ENCODE measurements around the gene NR1D1. TPM values are rescaled to one million over a fixed set of nuclear protein-coding genes. Genes with fewer than 3 reads are reported as not detected.

Gene NR1D1
- total RNA-seq, 1 experiment from 2014 or later, result 1.8 TPM

- no peaks in the 10 kb centered on the region for H3K27me3 ChIP-seq (ENCODE audit: control insufficient read depth, insufficient read depth, low read length)
- peaks cover 3% of the 10 kb centered on the region for H3K36me3 ChIP-seq (replicated peaks; ENCODE audit: control insufficient read depth, insufficient read depth, low read length)
- peak within 1 kb of the TSS; percentile 93 for H3K4me3 ChIP-seq (ENCODE audit: insufficient read depth, low read depth, low read length)
- peak; percentile 99 for DNase-seq
Measured at GRCh38 chr17:40121181-40122135, 21.1 kb upstream of the NR1D1 start, which contains the start of gene MSL1. MSL1 (plus strand) TSS chr17:40121971; CDS start chr17:40122613, 642 bp downstream.

GRCh38 chr17:40115101-40115436 is 14.7 kb upstream of the NR1D1 start:
- H3K4me3 ChIP-seq (ENCODE audit: insufficient read depth, low read depth, low read length), result no peak overlapping the region
- DNase-seq, result no peak
- no peaks in the 10 kb centered on the region for H3K36me3 ChIP-seq (replicated peaks; ENCODE audit: control insufficient read depth, insufficient read depth, low read length)
- no peaks in the 10 kb centered on the region for H3K27me3 ChIP-seq (ENCODE audit: control insufficient read depth, insufficient read depth, low read length)

- H3K27me3 ChIP-seq (ENCODE audit: control insufficient read depth, insufficient read depth, low read length), result no peaks in the 10 kb centered on the region
- H3K4me3 ChIP-seq (ENCODE audit: insufficient read depth, low read depth, low read length), result peak overlapping the region; percentile 36
- no peaks in the 10 kb centered on the region for H3K36me3 ChIP-seq (replicated peaks; ENCODE audit: control insufficient read depth, insufficient read depth, low read length)
- DNase-seq, result peak; percentile 38
Measured at GRCh38 chr17:40113907-40114245, 13.5 kb upstream of the NR1D1 start.

GRCh38 chr17:40113110-40113906 is 12.9 kb upstream of the NR1D1 start:
- H3K27me3 ChIP-seq (ENCODE audit: control insufficient read depth, insufficient read depth, low read length), result no peaks in the 10 kb centered on the region

GRCh38 chr17:40112718-40113109 is 12.3 kb upstream of the NR1D1 start:
- Histone ChIP-seq H3K4me3 (ENCODE audit: insufficient read depth, low read depth, low read length) (no peak overlapping the region), H3K36me3 (replicated peaks; ENCODE audit: control insufficient read depth, insufficient read depth, low read length) (no peaks in the 10 kb centered on the region), H3K27me3 (ENCODE audit: control insufficient read depth, insufficient read depth, low read length) (peaks cover 4% of the 10 kb centered on the region; the same call in 1 of the 2 replicates)
- DNase-seq, result no peak

More at GRCh38 chr17:40113110-40113906, 12.9 kb upstream of the NR1D1 start:
- DNase-seq, result peak; percentile 88
- H3K36me3 ChIP-seq (replicated peaks; ENCODE audit: control insufficient read depth, insufficient read depth, low read length), result no peaks in the 10 kb centered on the region
- H3K4me3 ChIP-seq (ENCODE audit: insufficient read depth, low read depth, low read length), result peak overlapping the region; percentile 36

GRCh38 chr17:40112191-40112711 is 11.9 kb upstream of the NR1D1 start:
- DNase-seq, result no peak
- H3K27me3 ChIP-seq (ENCODE audit: control insufficient read depth, insufficient read depth, low read length), result peaks cover 9% of the 10 kb centered on the region
- no peaks in the 10 kb centered on the region for H3K36me3 ChIP-seq (replicated peaks; ENCODE audit: control insufficient read depth, insufficient read depth, low read length)
- no peak overlapping the region for H3K4me3 ChIP-seq (ENCODE audit: insufficient read depth, low read depth, low read length)

GRCh38 chr17:40111221-40112128 is 11.1 kb upstream of the NR1D1 start:
- Histone ChIP-seq H3K36me3 (replicated peaks; ENCODE audit: control insufficient read depth, insufficient read depth, low read length) (no peaks in the 10 kb centered on the region), H3K4me3 (ENCODE audit: insufficient read depth, low read depth, low read length) (no peak overlapping the region), H3K27me3 (ENCODE audit: control insufficient read depth, insufficient read depth, low read length) (peaks cover 15% of the 10 kb centered on the region)
- DNase-seq, result peak; percentile 90

GRCh38 chr17:40110026-40110845 is 9.8 kb upstream of the NR1D1 start:
- Histone ChIP-seq H3K4me3 (ENCODE audit: insufficient read depth, low read depth, low read length) (no peak overlapping the region), H3K36me3 (replicated peaks; ENCODE audit: control insufficient read depth, insufficient read depth, low read length) (no peaks in the 10 kb centered on the region), H3K27me3 (ENCODE audit: control insufficient read depth, insufficient read depth, low read length) (peaks cover 24% of the 10 kb centered on the region)
- peak; percentile 63 for DNase-seq

- Histone ChIP-seq H3K27me3 (ENCODE audit: control insufficient read depth, insufficient read depth, low read length) (peaks cover 24% of the 10 kb centered on the region), H3K36me3 (replicated peaks; ENCODE audit: control insufficient read depth, insufficient read depth, low read length) (no peaks in the 10 kb centered on the region), H3K4me3 (ENCODE audit: insufficient read depth, low read depth, low read length) (no peak overlapping the region)
- DNase-seq, result no peak
Measured at GRCh38 chr17:40108970-40109824, 8.8 kb upstream of the NR1D1 start.

GRCh38 chr17:40107522-40108174 is 7.3 kb upstream of the NR1D1 start:
- no peak overlapping the region for H3K4me3 ChIP-seq (ENCODE audit: insufficient read depth, low read depth, low read length)

GRCh38 chr17:40106760-40107521 is 6.6 kb upstream of the NR1D1 start:
- Histone ChIP-seq H3K4me3 (ENCODE audit: insufficient read depth, low read depth, low read length) (no peak overlapping the region), H3K27me3 (ENCODE audit: control insufficient read depth, insufficient read depth, low read length) (peaks cover 24% of the 10 kb centered on the region), H3K36me3 (replicated peaks; ENCODE audit: control insufficient read depth, insufficient read depth, low read length) (no peaks in the 10 kb centered on the region)
- peak; percentile 47 for DNase-seq

More at GRCh38 chr17:40107522-40108174, 7.3 kb upstream of the NR1D1 start:
- Histone ChIP-seq H3K27me3 (ENCODE audit: control insufficient read depth, insufficient read depth, low read length) (peaks cover 24% of the 10 kb centered on the region), H3K36me3 (replicated peaks; ENCODE audit: control insufficient read depth, insufficient read depth, low read length) (no peaks in the 10 kb centered on the region)
- DNase-seq, result no peak
